Epithelial cell of proximal tubule (primary cell): ENCODE results near the gene ZCCHC24. TPM values are rescaled to one million over a fixed set of nuclear protein-coding genes. Genes with fewer than 3 reads are reported as not detected.

ENCODE experiments used
- DNase-seq: peaks from one replicate; pipeline ENCODE4 v3.0.0-alpha.2; 2011; ENCODE audit warnings: low read depth
- H3K4me3 ChIP-seq: 2 replicates; pipeline ENCODE4 v1.5.1; 2011; ENCODE audit warnings: low read depth, mild to moderate bottlenecking, low read length
- CTCF ChIP-seq: conservative IDR thresholded peaks from 2 replicates; pipeline ENCODE4 v1.5.1; 2012; ENCODE audit warnings: low read depth, mild to moderate bottlenecking, low read length
- total RNA-seq: library from RNA; depleted of rRNA; stranded (reverse); fragments of >200 nt; gene quantifications from 2 replicates; pipeline ENCODE4 v1.2.3, GENCODE V29; 2015

The ZCCHC24 gene
- total RNA-seq, 1 donor from 2014 or later: 4.7 TPM

- DNase-seq: no peak
- H3K4me3 ChIP-seq: peak overlapping the region; percentile 52
- no peak for TF ChIP-seq CTCF
These were observed 743 bp upstream of the ZCCHC24 start for GRCh38 chr10:79445977-79446757.

DNA sequence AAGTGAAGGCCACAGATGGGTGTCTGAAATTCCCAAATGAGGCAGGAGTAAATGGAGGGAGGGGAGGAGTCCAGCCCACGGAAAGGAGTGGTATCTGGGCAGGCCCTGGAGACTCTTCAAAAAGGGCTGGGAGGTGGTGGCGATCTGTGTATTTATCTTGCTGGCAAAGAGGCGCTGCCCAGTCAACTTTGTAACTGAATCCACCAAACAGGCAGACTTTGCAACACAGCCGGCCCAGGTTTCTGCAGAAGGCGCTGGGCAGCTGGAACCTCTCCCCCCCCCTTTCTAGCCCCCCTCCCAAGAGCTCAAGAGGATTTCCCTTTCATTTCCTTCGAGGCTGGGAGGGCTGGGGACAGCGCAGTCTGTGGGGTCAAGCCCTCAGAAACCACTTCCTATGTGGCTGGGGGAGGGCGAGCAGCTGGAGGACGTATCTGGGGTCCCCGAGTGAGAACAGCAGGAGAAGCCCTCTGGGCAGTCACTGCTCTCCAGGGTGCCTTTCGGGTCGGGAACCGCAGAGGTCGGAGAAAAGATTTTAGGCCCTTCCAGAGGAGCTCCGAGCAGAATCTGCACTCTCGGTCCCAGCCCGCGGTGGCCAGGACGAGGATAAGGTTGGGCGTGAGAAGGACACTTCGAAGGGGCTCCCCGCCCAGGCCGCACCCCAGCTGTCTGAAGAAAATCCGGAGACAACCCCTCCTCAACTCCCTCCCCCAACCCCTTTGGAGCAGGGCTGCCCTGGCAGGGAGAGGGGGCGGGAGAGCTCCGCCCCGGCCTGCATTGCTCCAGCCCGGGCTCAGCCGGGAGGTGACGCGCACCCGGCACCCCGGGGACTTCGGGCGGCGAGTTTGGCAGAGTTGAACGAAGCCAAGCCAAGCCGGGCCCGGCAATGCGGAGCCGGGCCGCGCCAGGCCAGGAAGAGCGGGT lies 965 bp downstream of the ZCCHC24 start:
- TF ChIP-seq CTCF: no peak
- DNase-seq: no peak
- H3K4me3 ChIP-seq: peak overlapping the region; percentile 67

GRCh38 chr10:79443338-79444198 lies 1.9 kb downstream of the ZCCHC24 start:
- no peak for DNase-seq
- no peak for TF ChIP-seq CTCF
- H3K4me3 ChIP-seq: peak overlapping the region; percentile 67

DNA sequence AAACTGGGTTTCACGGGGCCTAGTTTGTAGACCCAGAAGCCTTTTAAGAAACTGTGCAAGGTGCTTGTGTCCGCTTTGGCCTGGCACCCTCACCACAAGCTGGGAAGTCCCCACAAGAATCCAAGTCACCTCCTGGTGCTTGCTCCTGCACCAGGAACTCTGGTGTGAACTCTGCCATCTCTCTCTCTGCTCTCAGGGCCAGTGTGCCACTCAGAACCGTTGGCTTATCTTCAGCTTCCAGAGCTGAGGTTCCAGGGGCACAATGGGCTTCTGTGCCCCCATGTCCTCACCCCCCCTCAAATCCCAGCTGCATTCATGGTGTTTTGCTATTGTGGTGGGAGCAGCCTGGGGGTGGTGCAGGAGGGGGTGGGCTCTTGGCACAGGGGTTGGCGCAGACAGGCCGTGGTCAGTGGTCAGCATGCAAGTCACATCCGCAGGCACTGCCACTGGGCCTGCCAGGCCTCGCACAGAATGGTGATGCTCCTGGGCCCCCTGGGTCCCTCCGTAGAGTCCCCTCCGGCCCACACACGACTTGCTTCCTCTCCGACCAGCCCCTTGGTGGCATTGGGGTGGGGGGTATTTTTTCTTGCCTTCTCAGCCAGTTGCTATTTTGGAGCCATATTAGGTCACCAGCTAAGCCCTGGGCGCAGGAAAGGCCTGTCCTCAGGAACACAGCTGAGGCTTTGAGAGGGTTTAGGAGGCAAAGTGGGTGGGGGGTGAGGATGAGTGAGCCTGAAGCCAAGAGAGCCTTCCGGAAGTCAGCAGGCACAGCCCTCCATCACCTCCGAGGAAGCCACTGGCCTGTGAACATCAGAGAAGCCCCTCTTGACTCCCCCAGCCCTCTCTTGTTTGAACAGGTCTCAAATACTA lies 3.0 kb downstream of the ZCCHC24 start:
- DNase-seq: no peak
- no peak overlapping the region for H3K4me3 ChIP-seq
- TF ChIP-seq CTCF: no peak

DNA sequence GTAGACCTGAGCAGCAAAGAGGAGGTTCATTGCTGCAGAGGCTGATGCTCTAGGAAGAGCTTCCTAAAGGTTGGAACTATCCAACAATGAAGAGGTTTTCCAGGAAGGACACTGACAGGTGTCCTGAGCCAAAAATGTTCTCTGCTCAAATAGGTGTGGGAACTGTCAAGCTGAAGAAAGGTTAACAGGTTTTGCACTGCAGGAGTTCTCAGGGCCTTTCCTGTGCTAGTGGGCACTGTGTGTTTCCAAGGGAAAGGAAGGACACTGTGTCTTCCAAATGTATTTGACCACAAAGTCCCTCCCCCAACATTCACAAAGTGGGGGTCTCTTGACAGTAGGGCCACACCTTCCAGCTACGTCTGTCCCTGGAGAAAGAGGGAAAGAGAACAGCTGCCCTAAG lies 4.0 kb downstream of the ZCCHC24 start:
- H3K4me3 ChIP-seq: no peak overlapping the region
- no peak for DNase-seq
- no peak for TF ChIP-seq CTCF

DNA sequence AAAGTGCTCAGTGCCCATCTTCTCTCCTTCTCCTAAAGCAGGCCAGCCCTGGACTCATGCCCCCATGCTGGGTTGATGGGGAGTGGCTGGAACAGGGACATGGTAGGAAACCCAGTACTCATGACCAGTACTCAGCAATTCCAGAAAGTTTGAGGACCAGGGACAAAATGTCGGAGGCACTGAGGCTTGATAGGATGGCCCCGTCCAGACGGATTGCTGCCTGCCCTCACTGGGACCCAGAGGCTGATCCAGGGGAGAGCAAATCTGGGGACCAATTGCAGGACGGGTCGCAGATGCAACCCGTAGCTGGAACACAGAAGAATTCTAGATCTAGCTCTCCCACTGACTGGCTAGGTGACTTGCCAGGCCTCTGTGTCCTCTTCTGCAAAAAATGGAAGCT lies 5.1 kb downstream of the ZCCHC24 start:
- TF ChIP-seq CTCF: no peak
- DNase-seq: no peak
- H3K4me3 ChIP-seq: no peak overlapping the region
